NCI-H82 (cell line): ENCODE results near the gene LRRK1.

Experiments used
- DNase-seq: peaks from one replicate; lab custom pipeline; 2025; lab: John Stamatoyannopoulos, UW

LRRK1 gene

GRCh38 chr15:101043911-101044624, 124.9 kb downstream of the LRRK1 start:
- no peak for DNase-seq

- DNase-seq: no peak
Observed at GRCh38 chr15:101044625-101045235, 125.6 kb downstream of the LRRK1 start.

GRCh38 chr15:101045236-101045646, 126.1 kb downstream of the LRRK1 start:
- DNase-seq: no peak

GRCh38 chr15:101045835-101046691, 126.9 kb downstream of the LRRK1 start:
- no peak for DNase-seq

GRCh38 chr15:101046826-101047225, 127.7 kb downstream of the LRRK1 start:
- no peak for DNase-seq

- DNase-seq: no peak
Observed at GRCh38 chr15:101047301-101047781, 128.2 kb downstream of the LRRK1 start.

- no peak for DNase-seq
Observed at GRCh38 chr15:101048176-101048575, 129.0 kb downstream of the LRRK1 start.

GRCh38 chr15:101048581-101049030, 129.4 kb downstream of the LRRK1 start:
- no peak for DNase-seq

GRCh38 chr15:101049282-101049681, 130.1 kb downstream of the LRRK1 start:
- DNase-seq: no peak

- DNase-seq: no peak
Observed at GRCh38 chr15:101049856-101050622, 130.9 kb downstream of the LRRK1 start.

GRCh38 chr15:101050623-101051290, 131.6 kb downstream of the LRRK1 start:
- no peak for DNase-seq

GRCh38 chr15:101051291-101052030, 132.3 kb downstream of the LRRK1 start:
- DNase-seq: no peak

- DNase-seq: no peak
Observed at GRCh38 chr15:101052031-101052620, 133.0 kb downstream of the LRRK1 start.

- DNase-seq: no peak
Observed at GRCh38 chr15:101052681-101053121, 133.5 kb downstream of the LRRK1 start.

GRCh38 chr15:101053261-101053660, 134.1 kb downstream of the LRRK1 start:
- no peak for DNase-seq

- no peak for DNase-seq
Observed at GRCh38 chr15:101054116-101054515, 135.0 kb downstream of the LRRK1 start.

- DNase-seq: no peak
Observed at GRCh38 chr15:101054991-101055390, 135.8 kb downstream of the LRRK1 start.

GRCh38 chr15:101055411-101055810, 136.3 kb downstream of the LRRK1 start:
- DNase-seq: no peak

GRCh38 chr15:101056366-101057334, 137.5 kb downstream of the LRRK1 start:
- no peak for DNase-seq
